Activated CD8-positive, alpha-beta memory T cell treated with anti-CD3 and anti-CD28 coated beads, Interleukin-2, amount 10 ng/mL, durations not matched to agents 7 days and 5 days (primary cell): ENCODE data around the gene CPLANE2. TPM values are rescaled to one million over a fixed set of nuclear protein-coding genes. Genes with fewer than 3 reads are reported as not detected.

Experiments
- ATAC-seq: fragments of 150-1000 bp; cut with Tn5 transposase; one replicate; pipeline ENCODE4 v1.10.0; 2021; ENCODE audit warnings: moderate library complexity
- CTCF ChIA-PET: fragments of 350-600 bp; sonication (Branson Sonifier 250); formaldehyde crosslinking; loops from one replicate; lab custom pipeline; 2021; ENCODE audit warnings: antibody characterized with exemption; lab: Charles Lee
- DNase-seq: peaks from one replicate; pipeline ENCODE4 v3.0.0-alpha.2; 2020
- H3K27ac Mint-ChIP-seq: one replicate; pipeline ENCODE4 v1.8.0; 2021; ENCODE audit warnings: mild to moderate bottlenecking, mixed read lengths
- H3K27me3 Mint-ChIP-seq: one replicate; pipeline ENCODE4 v1.8.0; 2021; ENCODE audit warnings: mixed read lengths
- H3K36me3 Mint-ChIP-seq: one replicate; pipeline ENCODE4 v1.8.0; 2021; ENCODE audit warnings: mild to moderate bottlenecking, mixed read lengths
- H3K4me1 Mint-ChIP-seq: one replicate; pipeline ENCODE4 v1.8.0; 2021; ENCODE audit warnings: mixed read lengths
- H3K4me3 Mint-ChIP-seq: one replicate; pipeline ENCODE4 v1.8.0; 2021; ENCODE audit warnings: mild to moderate bottlenecking, moderate library complexity, mixed read lengths
- H3K9me3 Mint-ChIP-seq: one replicate; pipeline ENCODE4 v1.8.0; 2022; ENCODE audit warnings: low read depth, mixed read lengths
- total RNA-seq, 2 experiments: library from RNA; stranded (reverse); gene quantifications; one replicate each; pipeline ENCODE4 v1.2.3, GENCODE V29; 2021

CPLANE2 gene
- total RNA-seq, 2 experiments from 2014 or later, result 5.9 to 6.4 TPM

DNA sequence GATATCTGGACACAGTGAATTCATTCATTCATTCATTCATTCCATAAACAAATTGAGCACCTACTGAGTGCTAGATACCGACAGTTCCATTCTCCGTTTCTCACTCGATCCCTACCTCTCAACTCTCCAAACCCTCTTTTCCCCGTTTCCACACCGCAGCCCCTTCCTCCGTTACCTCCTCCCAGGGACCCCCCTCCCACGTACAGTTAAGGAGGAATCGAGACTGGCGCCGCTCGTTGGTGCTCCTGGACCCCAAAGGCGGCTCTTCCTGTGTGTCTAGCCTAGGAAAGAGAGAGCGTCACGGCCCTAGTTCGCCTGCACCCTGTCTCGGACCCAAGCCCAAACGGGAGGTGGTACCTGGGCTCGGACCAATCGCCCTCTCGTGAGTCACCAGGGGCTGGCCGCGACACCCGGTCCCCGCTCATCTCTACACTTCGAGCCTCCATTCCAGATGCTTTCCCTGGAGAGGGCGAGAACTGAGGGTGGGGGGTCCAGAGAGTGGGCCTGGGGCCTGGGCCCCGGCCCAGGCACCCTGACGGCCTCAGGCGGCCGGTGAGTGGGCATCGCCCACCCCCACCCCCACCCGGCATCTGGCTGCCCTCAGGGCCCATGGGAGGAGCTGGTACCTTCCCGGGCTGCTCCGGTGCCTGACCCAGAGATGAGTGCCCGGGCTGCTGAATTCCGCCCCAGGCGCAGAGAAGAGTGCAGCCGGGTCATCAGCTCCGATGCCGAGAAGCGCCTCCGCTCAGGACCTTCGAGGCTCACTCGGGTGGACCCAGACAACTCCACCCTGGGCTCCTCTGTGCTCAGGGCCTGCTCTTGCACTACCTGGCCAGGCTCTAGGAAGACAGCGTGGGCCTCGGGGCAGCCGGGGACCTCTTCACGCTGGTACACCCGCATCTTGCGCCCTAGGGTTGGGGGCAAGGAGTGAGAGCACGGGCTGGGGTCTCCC, 29.4 kb downstream of the CPLANE2 start:
- H3K36me3 Mint-ChIP-seq, result no peaks in the 10 kb centered on the region
- H3K27ac Mint-ChIP-seq, result peak overlapping the region; percentile 97
- H3K4me3 Mint-ChIP-seq, result peak overlapping the region; percentile 78
- H3K4me1 Mint-ChIP-seq, result peaks cover 5% of the 10 kb centered on the region
- no peaks in the 10 kb centered on the region for H3K9me3 Mint-ChIP-seq
- H3K27me3 Mint-ChIP-seq, result peaks cover 1% of the 10 kb centered on the region
- DNase-seq (no peak), ATAC-seq (no peak)
- CTCF ChIA-PET, result interaction anchor here (1.1 to 3.2 kb wide), 5 partner anchors 9 to 129 kb away, joined by 4 to 21 read pairs (median 7); partner anchors contain the start of gene CPLANE2

DNA sequence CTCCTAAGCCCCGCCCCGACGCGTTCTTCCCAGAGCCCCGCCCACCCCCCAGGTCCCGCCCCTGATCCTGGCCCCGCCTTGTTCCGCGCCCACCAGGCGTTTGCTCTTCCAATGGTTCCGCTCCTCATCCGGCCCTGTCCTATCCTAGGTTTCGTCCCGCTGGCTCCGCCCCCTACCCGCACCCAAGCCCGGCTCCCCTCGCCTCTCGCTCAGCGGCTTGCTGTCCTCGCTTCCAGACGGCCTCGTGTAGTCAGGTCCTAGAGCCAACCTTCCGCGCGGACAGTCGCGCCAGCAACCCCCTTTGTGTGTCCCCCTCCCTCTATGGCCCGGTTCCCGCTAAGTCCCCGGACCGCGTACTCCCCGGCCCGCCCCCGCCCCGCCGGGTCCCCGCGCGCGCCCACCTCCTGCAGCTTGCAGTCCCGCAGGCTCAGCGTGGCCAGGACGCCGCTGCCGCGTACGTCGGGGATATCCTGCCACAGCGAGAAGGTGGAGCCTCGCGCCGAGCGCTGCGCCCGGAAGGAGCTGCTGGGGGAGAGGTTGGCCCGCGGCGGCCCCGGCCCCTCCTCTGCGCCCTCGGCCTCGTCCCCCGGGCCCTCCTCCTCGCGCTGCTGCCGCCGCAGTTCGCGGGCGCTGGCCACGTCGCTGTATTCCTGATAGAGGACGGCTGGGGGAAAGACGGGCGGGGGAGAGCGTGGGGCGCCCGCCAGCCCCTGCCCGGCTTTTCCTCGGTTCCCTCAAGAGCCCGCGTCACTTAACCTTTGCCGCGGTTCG, 30.3 kb downstream of the CPLANE2 start:
- DNase-seq (peak; percentile 97), ATAC-seq (peak; percentile 94)
- Mint-ChIP-seq H3K4me3 (peak overlapping the region; percentile 78), H3K27ac (peak overlapping the region; percentile 97), H3K9me3 (no peaks in the 10 kb centered on the region), H3K36me3 (no peaks in the 10 kb centered on the region), H3K4me1 (peaks cover 5% of the 10 kb centered on the region), H3K27me3 (no peaks in the 10 kb centered on the region)
- CTCF ChIA-PET, result interaction anchor here (1.1 to 3.2 kb wide), 6 partner anchors 10 to 157 kb away, joined by 3 to 21 read pairs (median 6); partner anchors contain the start of gene CPLANE2

DNA sequence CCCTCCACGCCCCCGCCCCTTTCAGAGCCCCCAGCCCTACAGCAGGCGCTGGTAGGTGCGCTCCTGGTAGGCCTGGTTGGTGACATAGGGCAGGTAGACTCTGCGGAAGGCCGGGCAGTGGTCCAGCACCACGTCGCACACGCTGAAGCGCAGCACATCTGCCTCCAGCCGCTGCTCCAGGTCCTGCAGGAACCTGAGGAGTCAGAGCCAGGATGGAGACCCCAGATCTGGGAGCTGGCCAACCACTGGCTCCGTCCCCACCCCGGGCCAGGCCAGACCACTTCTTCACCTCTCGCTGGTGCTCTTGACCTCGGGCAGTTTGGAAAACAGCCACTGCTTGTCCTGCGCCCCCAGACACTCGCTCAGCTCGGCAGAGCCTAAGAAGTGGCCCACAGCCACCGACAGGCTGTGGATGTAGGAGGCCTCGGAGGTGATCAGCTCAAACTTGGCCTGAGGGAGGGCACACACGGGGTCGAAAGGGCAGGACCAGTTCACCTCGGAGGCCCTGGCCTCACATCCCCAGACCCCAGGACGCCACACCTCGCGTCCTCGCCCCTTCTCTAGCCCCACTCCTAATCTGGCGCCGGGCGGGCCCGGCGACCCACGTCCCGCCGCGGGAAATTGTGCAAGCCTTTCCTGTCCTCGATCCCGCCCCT, 31.0 kb downstream of the CPLANE2 start:
- Mint-ChIP-seq H3K27ac (peak overlapping the region; percentile 97), H3K27me3 (no peaks in the 10 kb centered on the region), H3K9me3 (no peaks in the 10 kb centered on the region), H3K4me3 (peak overlapping the region; percentile 78), H3K4me1 (peaks cover 5% of the 10 kb centered on the region), H3K36me3 (no peaks in the 10 kb centered on the region)
- ATAC-seq, result no peak
- CTCF ChIA-PET, result interaction anchor here (1.1 to 3.2 kb wide), 6 partner anchors 11 to 157 kb away, joined by 3 to 21 read pairs (median 6); partner anchors contain the start of gene CPLANE2
- DNase-seq, result no peak

DNA sequence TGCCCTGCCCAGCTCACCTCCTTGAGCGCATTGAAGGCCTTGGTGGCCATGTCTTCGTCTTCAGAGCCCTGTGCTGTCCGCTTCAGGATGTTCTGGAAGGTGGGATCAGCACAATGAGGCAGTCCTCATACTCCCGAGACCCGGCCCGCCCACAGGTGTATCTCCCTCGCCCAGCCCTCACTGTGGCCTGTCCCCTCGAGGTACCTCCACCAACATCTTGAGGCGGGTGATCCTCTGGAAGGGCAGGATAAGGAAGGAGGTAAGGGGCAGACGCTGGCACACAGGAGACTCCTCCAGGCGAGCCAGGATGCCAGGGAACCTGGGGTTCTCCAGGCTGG, 31.7 kb downstream of the CPLANE2 start:
- Mint-ChIP-seq H3K9me3 (no peaks in the 10 kb centered on the region), H3K4me3 (no peak overlapping the region), H3K4me1 (peaks cover 5% of the 10 kb centered on the region), H3K27ac (no peak overlapping the region), H3K36me3 (no peaks in the 10 kb centered on the region), H3K27me3 (no peaks in the 10 kb centered on the region)
- CTCF ChIA-PET, result interaction anchor here (2.1 to 3.8 kb wide), 6 partner anchors 12 to 158 kb away, joined by 6 to 21 read pairs (median 14); partner anchors contain the start of gene CPLANE2
- DNase-seq, result no peak
- no peak for ATAC-seq

DNA sequence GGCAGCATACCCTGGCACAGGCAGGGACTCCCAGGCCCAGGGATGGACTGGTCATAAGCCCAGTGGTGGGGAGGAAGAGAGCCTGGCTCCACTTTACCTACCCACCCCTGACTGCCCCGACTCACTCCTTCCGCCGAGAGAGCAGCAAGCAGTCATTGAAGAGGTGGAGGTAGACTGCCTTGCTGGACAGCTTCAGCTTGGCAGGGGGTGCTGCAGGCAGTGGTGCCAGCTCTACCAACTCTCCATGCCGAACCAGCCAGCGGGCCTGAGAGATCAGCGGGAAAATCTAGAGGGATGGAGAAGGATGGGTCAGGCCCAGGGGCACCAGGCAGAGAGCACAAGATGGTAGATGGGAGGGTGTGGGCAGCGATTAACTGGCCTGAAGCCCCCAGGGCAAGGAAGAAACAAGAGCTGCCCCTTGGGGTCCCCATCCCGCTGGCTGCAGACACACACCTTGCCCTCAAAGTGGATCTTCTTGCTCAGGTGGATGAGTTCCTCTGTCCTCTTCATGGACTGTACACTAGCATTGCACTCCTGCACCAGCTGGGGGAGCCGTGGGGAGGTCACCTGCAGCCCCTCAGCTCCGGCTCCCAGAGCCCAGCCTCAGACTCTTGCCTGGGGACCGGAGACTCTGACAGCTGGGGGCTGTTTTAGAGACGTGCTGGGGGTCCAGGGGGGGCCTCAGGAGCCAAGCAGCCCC, 32.2 kb downstream of the CPLANE2 start:
- DNase-seq (peak; percentile 66), ATAC-seq (no peak)
- no peak overlapping the region for H3K4me3 Mint-ChIP-seq
- CTCF ChIA-PET, result interaction anchor here (0.7 to 3.8 kb wide), 7 partner anchors 12 to 158 kb away, joined by 3 to 21 read pairs (median 13); partner anchors contain the start of gene CPLANE2
- H3K36me3 Mint-ChIP-seq, result no peaks in the 10 kb centered on the region
- no peaks in the 10 kb centered on the region for H3K9me3 Mint-ChIP-seq
- no peak overlapping the region for H3K27ac Mint-ChIP-seq
- H3K27me3 Mint-ChIP-seq, result no peaks in the 10 kb centered on the region
- H3K4me1 Mint-ChIP-seq, result peaks cover 5% of the 10 kb centered on the region

DNA sequence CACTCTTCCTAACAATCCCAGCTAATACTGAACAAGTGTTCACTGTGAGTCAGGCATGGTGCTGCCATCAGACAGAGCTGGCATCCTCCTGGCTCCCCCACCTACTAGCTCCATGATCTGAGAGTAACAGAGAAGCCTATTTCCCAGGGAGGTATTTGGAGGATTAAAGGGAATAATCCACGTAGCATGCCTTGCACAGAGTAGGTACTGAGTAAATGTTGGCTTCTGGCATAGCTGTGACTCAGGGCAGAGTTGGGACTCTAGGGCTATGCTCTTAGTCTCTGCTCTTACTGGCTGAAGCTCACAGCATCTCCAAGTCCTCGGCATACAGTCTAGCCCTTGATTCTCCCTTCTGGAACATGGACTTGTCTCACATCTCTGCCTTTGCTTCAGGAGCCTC, 32.8 kb downstream of the CPLANE2 start:
- CTCF ChIA-PET, result interaction anchor here (0.7 to 3.8 kb wide), 10 partner anchors 13 to 197 kb away, joined by 3 to 21 read pairs (median 7); partner anchors contain the start of gene CPLANE2
- H3K4me3 Mint-ChIP-seq, result no peak overlapping the region
- peaks cover 5% of the 10 kb centered on the region for H3K4me1 Mint-ChIP-seq
- no peak for DNase-seq
- H3K27ac Mint-ChIP-seq, result no peak overlapping the region
- H3K27me3 Mint-ChIP-seq, result no peaks in the 10 kb centered on the region
- no peak for ATAC-seq
- no peaks in the 10 kb centered on the region for H3K9me3 Mint-ChIP-seq
- no peaks in the 10 kb centered on the region for H3K36me3 Mint-ChIP-seq

DNA sequence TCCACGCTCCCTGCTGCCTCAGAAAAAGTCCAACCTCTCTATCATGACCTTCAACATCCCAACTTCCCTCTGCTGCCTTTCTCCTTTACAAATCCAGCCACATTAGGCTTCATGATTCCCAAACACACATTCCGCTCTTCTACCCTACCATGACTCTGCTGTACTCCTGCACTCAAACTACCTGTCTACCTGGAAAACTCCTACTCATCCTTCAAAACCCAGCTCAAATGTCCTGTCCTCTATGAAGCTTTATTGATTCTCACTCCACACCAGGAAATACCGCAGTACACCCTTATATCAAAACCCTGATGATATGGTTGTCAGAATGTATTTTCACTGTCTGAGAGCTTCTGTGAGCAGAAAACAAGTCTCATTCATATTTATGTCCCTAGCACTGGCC, 33.4 kb downstream of the CPLANE2 start:
- Mint-ChIP-seq H3K27me3 (no peaks in the 10 kb centered on the region), H3K4me3 (no peak overlapping the region), H3K27ac (no peak overlapping the region), H3K4me1 (peaks cover 10% of the 10 kb centered on the region), H3K9me3 (no peaks in the 10 kb centered on the region), H3K36me3 (no peaks in the 10 kb centered on the region)
- no peak for DNase-seq
- ATAC-seq, result no peak
- CTCF ChIA-PET, result interaction anchor here (0.7 to 3.8 kb wide), 9 partner anchors 13 to 196 kb away, joined by 3 to 16 read pairs (median 6); partner anchors contain the start of gene CPLANE2

DNA sequence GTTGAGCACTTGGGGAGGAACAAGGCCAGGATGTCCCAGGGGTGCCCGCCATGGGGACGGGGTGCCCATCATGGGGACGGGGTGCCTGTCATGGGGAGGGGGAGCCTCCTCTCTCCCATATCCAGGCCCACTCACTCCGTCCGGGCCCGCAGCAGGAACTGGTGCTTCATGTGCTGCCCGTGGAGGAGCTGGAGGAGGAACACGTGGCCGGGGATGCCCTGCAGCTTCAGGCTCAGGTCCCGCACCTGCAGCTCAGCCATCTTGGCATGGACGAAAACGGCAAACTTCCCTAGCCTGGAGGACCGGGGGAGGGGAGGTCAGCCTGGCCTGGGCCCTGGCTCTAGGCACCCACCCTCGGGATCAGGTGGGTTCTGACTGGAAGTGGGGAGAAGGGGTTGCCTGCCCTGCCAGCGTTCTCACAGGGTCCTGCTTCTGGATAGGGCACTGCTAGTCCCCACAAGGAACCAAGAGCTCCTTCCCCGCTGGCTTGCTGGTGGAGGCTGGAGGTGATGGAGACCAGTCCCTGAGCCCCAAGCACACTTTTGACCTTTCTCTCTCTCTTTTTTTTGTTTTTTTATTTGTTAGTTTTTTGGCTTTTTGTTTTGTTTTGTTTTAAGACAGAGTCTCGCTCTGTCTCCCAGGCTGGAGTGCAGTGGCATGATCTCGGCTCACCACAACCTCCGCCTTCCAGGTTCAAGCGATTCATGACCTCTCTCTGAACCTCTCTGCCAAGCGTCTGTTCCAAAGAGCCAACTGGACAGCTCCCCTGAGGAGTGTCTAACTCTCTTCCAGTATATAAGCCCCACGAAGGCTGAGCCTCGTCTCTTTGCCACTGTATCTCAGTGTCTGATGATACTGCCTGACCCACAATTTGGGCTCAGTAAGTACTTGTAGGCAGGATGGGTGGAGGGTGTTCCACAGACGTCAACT, 34.4 kb downstream of the CPLANE2 start:
- no peak overlapping the region for H3K27ac Mint-ChIP-seq
- H3K36me3 Mint-ChIP-seq, result no peaks in the 10 kb centered on the region
- CTCF ChIA-PET, result interaction anchor here (1.2 to 3.8 kb wide), 6 partner anchors 14 to 133 kb away, joined by 4 to 13 read pairs (median 6); partner anchors contain the start of gene CPLANE2
- H3K9me3 Mint-ChIP-seq, result no peaks in the 10 kb centered on the region
- no peak for ATAC-seq
- DNase-seq, result no peak
- H3K27me3 Mint-ChIP-seq, result no peaks in the 10 kb centered on the region
- no peak overlapping the region for H3K4me3 Mint-ChIP-seq
- peaks cover 12% of the 10 kb centered on the region for H3K4me1 Mint-ChIP-seq

DNA sequence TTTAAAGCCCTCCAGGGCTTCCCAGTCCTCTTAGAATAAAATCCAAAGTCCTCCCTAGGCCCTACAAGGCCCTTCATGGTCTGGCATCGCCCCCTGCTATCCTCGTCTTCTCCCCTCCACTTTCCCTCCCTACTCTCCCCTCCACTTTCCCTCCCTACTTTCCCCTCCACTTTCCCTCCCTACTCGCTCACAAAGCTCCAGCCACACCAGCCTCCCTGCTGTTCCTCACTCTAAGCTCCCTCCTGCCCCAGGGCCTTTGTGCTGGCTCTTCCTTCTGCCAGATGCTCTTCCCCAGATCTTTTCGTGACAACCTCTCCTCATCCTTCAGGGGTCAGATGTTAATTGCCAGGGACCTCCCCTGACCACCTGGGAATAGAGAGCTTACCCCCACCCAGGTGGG, 37.3 kb downstream of the CPLANE2 start:
- no peak overlapping the region for H3K4me3 Mint-ChIP-seq
- peaks cover 5% of the 10 kb centered on the region for H3K27me3 Mint-ChIP-seq
- peaks cover 6% of the 10 kb centered on the region for H3K4me1 Mint-ChIP-seq
- CTCF ChIA-PET, result interaction anchor here (1.6 to 1.7 kb wide), 2 partner anchors 12 to 121 kb away, joined by 4 to 7 read pairs; no protein-coding TSS in a partner anchor
- H3K27ac Mint-ChIP-seq, result no peak overlapping the region
- no peaks in the 10 kb centered on the region for H3K9me3 Mint-ChIP-seq
- H3K36me3 Mint-ChIP-seq, result no peaks in the 10 kb centered on the region
- DNase-seq (no peak), ATAC-seq (no peak)

DNA sequence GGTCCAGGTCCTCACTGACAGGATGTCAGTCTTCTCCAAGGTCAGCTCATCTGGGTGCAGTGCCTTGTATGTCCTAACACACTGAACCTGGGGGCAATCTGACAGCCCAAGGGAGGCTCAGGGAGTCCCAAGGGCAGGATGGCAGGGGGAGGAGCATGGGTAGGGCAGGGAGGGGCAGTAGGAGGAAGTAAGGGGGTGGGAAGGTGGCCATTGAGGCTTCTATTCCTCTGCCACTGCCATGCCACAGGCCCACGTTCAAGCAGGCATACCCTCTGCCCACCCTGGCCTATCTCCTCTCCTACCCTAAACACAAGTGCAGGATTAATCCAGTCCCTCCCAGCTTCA, 37.9 kb downstream of the CPLANE2 start:
- ATAC-seq, result no peak
- H3K36me3 Mint-ChIP-seq, result no peaks in the 10 kb centered on the region
- H3K9me3 Mint-ChIP-seq, result no peaks in the 10 kb centered on the region
- CTCF ChIA-PET, result interaction anchor here (1.6 to 1.7 kb wide), 2 partner anchors 12 to 120 kb away, joined by 4 to 7 read pairs; no protein-coding TSS in a partner anchor
- no peak overlapping the region for H3K4me3 Mint-ChIP-seq
- H3K27me3 Mint-ChIP-seq, result peaks cover 5% of the 10 kb centered on the region
- no peak overlapping the region for H3K27ac Mint-ChIP-seq
- H3K4me1 Mint-ChIP-seq, result peaks cover 6% of the 10 kb centered on the region
- DNase-seq, result no peak

DNA sequence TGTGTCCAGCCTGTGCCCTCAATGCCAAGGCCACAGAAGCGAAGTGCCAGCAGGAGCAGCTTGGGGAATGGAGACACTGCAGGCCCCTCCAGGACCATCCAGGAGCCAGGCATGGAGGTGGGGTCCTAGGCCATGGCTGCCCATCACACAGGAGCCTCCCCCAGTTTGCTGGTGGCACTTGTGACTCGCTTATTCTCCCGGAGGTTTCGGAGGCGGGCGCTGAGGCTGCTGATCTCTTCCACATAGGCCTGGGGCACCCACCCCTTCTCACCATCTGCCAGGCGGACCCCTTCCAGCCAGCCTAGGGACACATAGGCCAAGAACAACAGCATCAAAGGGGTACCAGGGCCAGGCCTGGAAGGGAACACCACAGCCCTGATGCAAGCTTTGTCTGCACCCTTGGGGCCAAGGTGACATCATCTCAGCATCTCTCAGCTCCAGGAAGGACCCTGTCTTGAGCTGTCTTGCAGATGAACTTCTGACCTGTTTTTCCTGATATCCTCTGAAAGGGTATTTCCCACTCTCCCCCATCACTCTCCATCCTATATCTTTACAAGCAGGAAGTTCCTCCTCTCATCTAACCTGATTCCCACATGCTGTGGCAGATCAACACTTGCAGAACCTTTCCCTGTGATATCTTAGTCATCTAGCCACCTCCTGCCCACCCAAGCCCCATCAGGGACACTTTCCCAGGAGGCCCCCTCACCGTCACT, 38.4 kb downstream of the CPLANE2 start:
- peaks cover 6% of the 10 kb centered on the region for H3K4me1 Mint-ChIP-seq
- no peak for ATAC-seq
- no peak overlapping the region for H3K4me3 Mint-ChIP-seq
- peaks cover 5% of the 10 kb centered on the region for H3K27me3 Mint-ChIP-seq
- no peaks in the 10 kb centered on the region for H3K9me3 Mint-ChIP-seq
- CTCF ChIA-PET, result interaction anchor here (1.6 to 1.7 kb wide), 2 partner anchors 11 to 120 kb away, joined by 4 to 7 read pairs; no protein-coding TSS in a partner anchor
- H3K27ac Mint-ChIP-seq, result no peak overlapping the region
- no peaks in the 10 kb centered on the region for H3K36me3 Mint-ChIP-seq
- DNase-seq, result no peak
